RWPE2 (cell line): ENCODE results near the gene LRRC42.

Experiments used
- ATAC-seq: fragments of 200-7000 bp; cut with Tn5 transposase; 3 replicates; pipeline ENCODE4 v1.9.1; 2021; ENCODE audit warnings: low read depth
- DNase-seq: peaks from one replicate; pipeline ENCODE4 v3.0.0-alpha.2; 2020; ENCODE audit warnings: low spot score
- H3K27ac ChIP-seq: fragments of 450-650 bp; 2 replicates; pipeline ENCODE4 v1.5.1; 2017; ENCODE audit warnings: mild to moderate bottlenecking; ENCODE audit not compliant: poor library complexity, severe bottlenecking
- H3K27me3 ChIP-seq: fragments of 250-450 bp; sonication (Bioruptor Pico); 2 replicates; pipeline ENCODE4 v1.5.1; 2021; ENCODE audit warnings: mild to moderate bottlenecking, moderate library complexity; ENCODE audit not compliant: insufficient read depth, poor library complexity, severe bottlenecking
- H3K36me3 ChIP-seq: fragments of 250-450 bp; sonication (Bioruptor Pico); 2 replicates; pipeline ENCODE4 v1.5.1; 2020; ENCODE audit warnings: low read depth, mild to moderate bottlenecking, moderate library complexity
- H3K4me1 ChIP-seq: fragments of 250-450 bp; sonication (Bioruptor Pico); 2 replicates; pipeline ENCODE4 v1.5.1; 2021; ENCODE audit warnings: mild to moderate bottlenecking, moderate library complexity; ENCODE audit not compliant: insufficient read depth, poor library complexity, severe bottlenecking
- H3K4me3 ChIP-seq: fragments of 250-450 bp; sonication (Bioruptor Pico); 2 replicates; pipeline ENCODE4 v1.5.1; 2021; ENCODE audit warnings: mild to moderate bottlenecking, moderate library complexity; ENCODE audit not compliant: severe bottlenecking
- H3K9me3 ChIP-seq: fragments of 250-450 bp; sonication (Bioruptor Pico); 2 replicates; pipeline ENCODE4 v1.5.1; 2021; ENCODE audit warnings: mild to moderate bottlenecking, moderate library complexity; ENCODE audit not compliant: severe bottlenecking
- CTCF ChIP-seq: fragments of 450-650 bp; IDR thresholded peaks from one replicate; pipeline ENCODE4 v1.5.1; 2017; ENCODE audit warnings: mild to moderate bottlenecking, moderate library complexity; ENCODE audit not compliant: poor library complexity, severe bottlenecking

LRRC42 gene

GRCh38 chr1:53995683-53996082 lies 49.5 kb downstream of the LRRC42 start:
- TF ChIP-seq CTCF = no peak
- no peak for DNase-seq

GRCh38 chr1:53998223-53998622 lies 52.1 kb downstream of the LRRC42 start:
- TF ChIP-seq CTCF = no peak
- DNase-seq (no peak), ATAC-seq (no peak)
- Histone ChIP-seq H3K27me3 (no peaks in the 10 kb centered on the region), H3K27ac (no peak overlapping the region), H3K4me3 (no peak overlapping the region), H3K36me3 (no peaks in the 10 kb centered on the region), H3K9me3 (no peaks in the 10 kb centered on the region), H3K4me1 (no peaks in the 10 kb centered on the region)

More at GRCh38 chr1:53995683-53996082, 49.5 kb downstream of the LRRC42 start:
- ATAC-seq = no peak
- no peak overlapping the region for H3K4me3 ChIP-seq
- no peaks in the 10 kb centered on the region for H3K36me3 ChIP-seq
- H3K27ac ChIP-seq = no peak overlapping the region
- H3K9me3 ChIP-seq = no peaks in the 10 kb centered on the region
- no peaks in the 10 kb centered on the region for H3K4me1 ChIP-seq
- H3K27me3 ChIP-seq = no peaks in the 10 kb centered on the region

- ATAC-seq (peak; percentile 51; the same call in 1 of the 3 replicates), DNase-seq (no peak)
- H3K27ac ChIP-seq = no peak overlapping the region
- TF ChIP-seq CTCF = no peak
- H3K4me1 ChIP-seq = no peaks in the 10 kb centered on the region
- no peaks in the 10 kb centered on the region for H3K36me3 ChIP-seq
- H3K4me3 ChIP-seq = no peak overlapping the region
- no peaks in the 10 kb centered on the region for H3K27me3 ChIP-seq
- no peaks in the 10 kb centered on the region for H3K9me3 ChIP-seq
Measured at GRCh38 chr1:53999920-54000319, 53.8 kb downstream of the LRRC42 start.

GRCh38 chr1:54001591-54001990 lies 55.4 kb downstream of the LRRC42 start:
- Histone ChIP-seq H3K4me3 (no peak overlapping the region), H3K36me3 (no peaks in the 10 kb centered on the region), H3K27ac (no peak overlapping the region), H3K9me3 (no peaks in the 10 kb centered on the region), H3K27me3 (no peaks in the 10 kb centered on the region), H3K4me1 (no peaks in the 10 kb centered on the region)
- no peak for ATAC-seq
- DNase-seq = no peak
- TF ChIP-seq CTCF = no peak

- Histone ChIP-seq H3K4me3 (no peak overlapping the region), H3K27me3 (no peaks in the 10 kb centered on the region), H3K27ac (no peak overlapping the region), H3K9me3 (no peaks in the 10 kb centered on the region), H3K36me3 (no peaks in the 10 kb centered on the region), H3K4me1 (no peaks in the 10 kb centered on the region)
- DNase-seq = no peak
- no peak for ATAC-seq
- TF ChIP-seq CTCF = no peak
Measured at GRCh38 chr1:54002544-54003248, 56.5 kb downstream of the LRRC42 start.
